ENCODE data around the gene ERCC6L2. TPM values are rescaled to one million over a fixed set of nuclear protein-coding genes. Genes with fewer than 3 reads are reported as not detected.

Gene ERCC6L2
- total and polyA plus RNA-seq, 2 donors from 2014 or later: 4.4 to 58.9 TPM

DNA sequence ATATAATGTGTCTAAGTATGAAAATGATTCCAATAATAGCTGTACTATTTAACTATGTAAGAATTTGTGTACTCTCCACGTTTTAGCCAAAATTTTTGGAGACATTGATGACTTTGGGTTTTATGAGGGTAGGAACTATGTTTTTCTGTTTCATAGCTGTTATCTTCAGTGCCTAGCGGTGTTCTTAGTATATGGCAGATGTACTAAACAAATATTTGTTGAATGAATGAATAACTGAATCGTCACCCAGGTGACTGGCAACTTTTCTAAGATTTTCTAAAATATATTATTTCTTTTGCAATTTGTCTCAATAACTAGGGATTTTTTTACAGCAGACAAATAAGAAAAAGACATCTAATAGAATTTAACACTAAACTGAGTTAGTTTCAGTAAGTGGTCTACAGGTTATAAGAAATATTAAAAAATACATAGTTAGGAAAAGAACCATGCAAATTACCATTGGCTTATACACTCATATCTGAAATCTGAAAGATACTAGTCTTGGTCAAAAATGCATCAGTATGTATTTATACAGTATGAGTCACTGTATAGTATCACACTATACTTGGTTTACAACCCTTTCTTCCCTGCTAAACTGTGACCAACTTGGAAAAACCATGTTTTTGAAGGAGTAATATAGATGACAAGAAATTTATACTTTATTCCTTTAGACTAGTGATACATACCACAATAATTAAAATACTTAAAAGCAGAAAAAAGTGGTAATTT is 10.5 kb upstream of the ERCC6L2 start:
- no peak for DNase-seq
- Histone ChIP-seq H3K9me3 (ENCODE audit: control insufficient read depth in 2 of 3, insufficient read depth in 1 of 3, low read length in 3 of 3) (peaks cover 0 to 8% (median 4%) of the 10 kb centered on the region in 3 donors), H3K27me3 (ENCODE audit: control insufficient read depth, insufficient read depth, low read length) (no peaks in the 10 kb centered on the region), H3K36me3 (ENCODE audit: control insufficient read depth in 2 of 3, insufficient read depth in 3 of 3, low read length in 3 of 3) (no peaks in the 10 kb centered on the region), H3K4me3 (ENCODE audit: low read length in 3 of 3) (no peak overlapping the region), H3K27ac (ENCODE audit: low read depth in 2 of 2, low read length in 2 of 2) (no peak overlapping the region), H3K4me1 (ENCODE audit: control insufficient read depth in 2 of 3, insufficient read depth in 2 of 3, low read depth in 1 of 3, low read length in 3 of 3) (no peaks in the 10 kb centered on the region), H3K9ac (ENCODE audit: low read length in 3 of 3) (no peak overlapping the region)
- no peak for FAIRE-seq
- TF ChIP-seq, protein P1, sequence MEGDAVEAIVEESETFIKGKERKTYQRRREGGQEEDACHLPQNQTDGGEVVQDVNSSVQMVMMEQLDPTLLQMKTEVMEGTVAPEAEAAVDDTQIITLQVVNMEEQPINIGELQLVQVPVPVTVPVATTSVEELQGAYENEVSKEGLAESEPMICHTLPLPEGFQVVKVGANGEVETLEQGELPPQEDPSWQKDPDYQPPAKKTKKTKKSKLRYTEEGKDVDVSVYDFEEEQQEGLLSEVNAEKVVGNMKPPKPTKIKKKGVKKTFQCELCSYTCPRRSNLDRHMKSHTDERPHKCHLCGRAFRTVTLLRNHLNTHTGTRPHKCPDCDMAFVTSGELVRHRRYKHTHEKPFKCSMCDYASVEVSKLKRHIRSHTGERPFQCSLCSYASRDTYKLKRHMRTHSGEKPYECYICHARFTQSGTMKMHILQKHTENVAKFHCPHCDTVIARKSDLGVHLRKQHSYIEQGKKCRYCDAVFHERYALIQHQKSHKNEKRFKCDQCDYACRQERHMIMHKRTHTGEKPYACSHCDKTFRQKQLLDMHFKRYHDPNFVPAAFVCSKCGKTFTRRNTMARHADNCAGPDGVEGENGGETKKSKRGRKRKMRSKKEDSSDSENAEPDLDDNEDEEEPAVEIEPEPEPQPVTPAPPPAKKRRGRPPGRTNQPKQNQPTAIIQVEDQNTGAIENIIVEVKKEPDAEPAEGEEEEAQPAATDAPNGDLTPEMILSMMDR (IDR thresholded peaks at IDR 0.05; ENCODE audit: borderline replicate concordance, extremely low read depth, insufficient read depth): no peak
- intact Hi-C loops (cut with DNase I): no loop called here

DNA sequence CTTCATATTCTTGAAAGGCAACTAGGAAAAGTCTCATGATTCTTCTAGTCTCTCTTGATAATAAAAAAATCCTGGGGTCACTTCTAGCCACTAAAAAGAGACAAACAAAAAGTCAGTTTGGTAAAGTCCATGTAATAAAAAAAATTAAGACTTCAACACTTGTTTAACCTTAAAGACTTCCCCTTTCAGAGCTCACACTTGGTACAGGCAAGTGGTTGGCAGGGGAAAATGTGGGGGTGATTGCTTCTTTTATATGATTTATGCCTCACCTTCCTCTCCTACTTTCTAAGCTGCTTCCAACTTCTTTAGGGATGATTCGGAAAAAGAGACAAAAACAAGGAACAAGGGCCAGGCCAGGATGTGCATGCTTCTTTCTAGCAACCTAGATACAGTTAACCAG is 5.1 kb upstream of the ERCC6L2 start:
- FAIRE-seq (no peak), DNase-seq (no peak)
- peaks cover 0 to 6% (median 5%) of the 10 kb centered on the region in 3 donors for H3K4me1 ChIP-seq (ENCODE audit: control insufficient read depth in 2 of 3, insufficient read depth in 2 of 3, low read depth in 1 of 3, low read length in 3 of 3)
- no peaks in the 10 kb centered on the region for H3K9me3 ChIP-seq (ENCODE audit: control insufficient read depth in 2 of 3, insufficient read depth in 1 of 3, low read length in 3 of 3)
- H3K4me3 ChIP-seq (ENCODE audit: low read length in 3 of 3): no peak overlapping the region
- no peaks in the 10 kb centered on the region for H3K36me3 ChIP-seq (ENCODE audit: control insufficient read depth in 2 of 3, insufficient read depth in 3 of 3, low read length in 3 of 3)
- no peak overlapping the region for H3K9ac ChIP-seq (ENCODE audit: low read length in 3 of 3)
- H3K27me3 ChIP-seq (ENCODE audit: control insufficient read depth, insufficient read depth, low read length): no peaks in the 10 kb centered on the region
- TF ChIP-seq, protein P1 (IDR thresholded peaks at IDR 0.05; ENCODE audit: borderline replicate concordance, extremely low read depth, insufficient read depth): no peak
- H3K27ac ChIP-seq (ENCODE audit: low read depth in 2 of 2, low read length in 2 of 2): no peak overlapping the region
- intact Hi-C loops (cut with DNase I): no loop called here

GRCh38 chr9:95870906-95871305 is 4.6 kb upstream of the ERCC6L2 start:
- no peak overlapping the region for H3K4me3 ChIP-seq (ENCODE audit: low read length in 3 of 3)
- intact Hi-C loops (cut with DNase I): no loop called here
- H3K9ac ChIP-seq (ENCODE audit: low read length in 3 of 3): no peak overlapping the region
- no peak overlapping the region for H3K27ac ChIP-seq (ENCODE audit: low read depth in 2 of 2, low read length in 2 of 2)
- TF ChIP-seq, protein P1 (IDR thresholded peaks at IDR 0.05; ENCODE audit: borderline replicate concordance, extremely low read depth, insufficient read depth): no peak
- H3K36me3 ChIP-seq (ENCODE audit: control insufficient read depth in 2 of 3, insufficient read depth in 3 of 3, low read length in 3 of 3): no peaks in the 10 kb centered on the region
- DNase-seq (no peak), FAIRE-seq (no peak)
- H3K27me3 ChIP-seq (ENCODE audit: control insufficient read depth, insufficient read depth, low read length): no peaks in the 10 kb centered on the region
- H3K9me3 ChIP-seq (ENCODE audit: control insufficient read depth in 2 of 3, insufficient read depth in 1 of 3, low read length in 3 of 3): no peaks in the 10 kb centered on the region
- H3K4me1 ChIP-seq (ENCODE audit: control insufficient read depth in 2 of 3, insufficient read depth in 2 of 3, low read depth in 1 of 3, low read length in 3 of 3): peaks cover 0 to 6% (median 5%) of the 10 kb centered on the region in 3 donors
